HepG2 (cell line): Measurements from ENCODE around the gene GALNTL6. TPM values are rescaled to one million over a fixed set of nuclear protein-coding genes. Genes with fewer than 3 reads are reported as not detected.

Experiments
- ATAC-seq: fragments of 200-7000 bp; cut with Tn5 transposase; 3 replicates; pipeline ENCODE4 v1.9.1; 2020; ENCODE audit warnings: mild to moderate bottlenecking, moderate library complexity
- BruUV-seq: library from RNA; stranded (reverse); fragments of 400-500 nt; replicated peaks from 2 replicates; lab custom pipeline; 2021; lab: Mats Ljungman, UMichigan
- CTCF ChIA-PET: fragments of 300-600 bp; formaldehyde crosslinking; extraction: SDS; loops from one replicate; lab custom pipeline; 2021; ENCODE audit warnings: low total read pairs, inconsistent platforms, low intra/inter-chr PET ratio; lab: Yijun Ruan, JAX
- POLR2A ChIA-PET: fragments of 350-600 bp; sonication (Branson Sonifier 250); formaldehyde crosslinking; loops from one replicate; lab custom pipeline; 2020; ENCODE audit warnings: antibody characterized with exemption, inconsistent platforms; lab: Yijun Ruan, JAX
- DNase-seq: peaks from one replicate; pipeline ENCODE4 v3.0.0-alpha.2; 2015; ENCODE audit warnings: low spot score
- FAIRE-seq: peaks from 3 replicates; lab custom pipeline; 2011; peaks lifted over from hg19 to GRCh38; lab: Jason Lieb, UNC
- H2AFZ ChIP-seq: one replicate; pipeline ENCODE4 v1.6.1; 2011; ENCODE audit warnings: low read length, inconsistent platforms
- H3K27ac ChIP-seq: fragments of 300-600 bp; 3 replicates; pipeline ENCODE4 v1.8.0; 2011; ENCODE audit warnings: mixed run types, mild to moderate bottlenecking, mixed read lengths, low read length, inconsistent platforms; ENCODE audit not compliant: insufficient read depth; ENCODE audit errors: extremely low read length
- H3K27me3 ChIP-seq, 2 experiments: fragments of 200-600 bp in 1 of 2; 2 replicates in 1 of 2; 3 replicates in 1 of 2; pipeline versions ENCODE4 v1.6.0 to v1.8.0; 2011; ENCODE audit warnings: low read length in 2 of 2, mild to moderate bottlenecking in 2 of 2, moderate library complexity in 2 of 2, inconsistent platforms in 1 of 2; ENCODE audit not compliant: insufficient read depth in 2 of 2, control insufficient read depth in 1 of 2
- H3K36me3 ChIP-seq, 2 experiments: fragments of 200-600 bp in 1 of 2; replicated peaks in 1 of 2; 2 replicates in 1 of 2; 3 replicates in 1 of 2; pipeline versions ENCODE4 v1.5.1 to v1.8.0; 2011; ENCODE audit warnings: low read length in 2 of 2, inconsistent platforms in 1 of 2; ENCODE audit not compliant: insufficient read depth in 2 of 2, control insufficient read depth in 1 of 2
- H3K4me1 ChIP-seq: 2 replicates; pipeline ENCODE4 v1.5.1; 2012; ENCODE audit warnings: low read length, inconsistent platforms; ENCODE audit not compliant: insufficient read depth
- H3K4me2 ChIP-seq: 2 replicates; pipeline ENCODE4 v1.6.0; 2011; ENCODE audit warnings: low read depth, low read length, inconsistent platforms
- H3K4me3 ChIP-seq, 3 experiments: fragments of 200-600 bp in 1 of 3; sonication (generic), shearing (Covaris generic) in 1 of 3; replicated peaks in 1 of 3; 2 replicates each; pipeline ENCODE4 v1.5.1; 2011 to 2016; ENCODE audit warnings: low read length in 3 of 3, inconsistent platforms in 2 of 3, low read depth in 2 of 3, mild to moderate bottlenecking in 2 of 3, control low read depth in 1 of 3, mixed read lengths in 1 of 3; ENCODE audit not compliant: insufficient read depth in 1 of 3
- H3K79me2 ChIP-seq: one replicate; pipeline ENCODE4 v1.6.1; 2011; ENCODE audit warnings: low read length, inconsistent platforms; ENCODE audit not compliant: insufficient read depth
- H3K9ac ChIP-seq: 2 replicates; pipeline ENCODE4 v1.6.0; 2011; ENCODE audit warnings: mild to moderate bottlenecking, low read depth, low read length, inconsistent platforms; ENCODE audit not compliant: insufficient read depth
- H3K9me3 ChIP-seq: 2 replicates; pipeline ENCODE4 v1.5.1; 2012; ENCODE audit warnings: mild to moderate bottlenecking, low read length
- H4K20me1 ChIP-seq: 2 replicates; pipeline ENCODE4 v1.6.0; 2011; ENCODE audit warnings: inconsistent platforms, mild to moderate bottlenecking, low read length, moderate library complexity; ENCODE audit not compliant: insufficient read depth
- BRD4 ChIP-seq: sonication (generic); formaldehyde crosslinking; IDR thresholded peaks from 2 replicates; pipeline ENCODE4 v1.4.0; 2020; ENCODE audit warnings: missing genetic modification reagents
- ELF4 ChIP-seq: sonication (generic); formaldehyde crosslinking; IDR thresholded peaks from 2 replicates; pipeline ENCODE4 v1.5.0; 2020; ENCODE audit warnings: missing genetic modification reagents, mild to moderate bottlenecking, moderate library complexity, borderline replicate concordance
- HOXA3 ChIP-seq: sonication (generic); formaldehyde crosslinking; IDR thresholded peaks from 2 replicates; pipeline ENCODE4 v1.5.0; 2020; ENCODE audit warnings: missing genetic modification reagents
- KDM1A ChIP-seq: IDR thresholded peaks from 2 replicates; pipeline ENCODE4 v1.6.1; 2016; ENCODE audit warnings: missing compliant biosample characterization
- SOX5 ChIP-seq: IDR thresholded peaks from 2 replicates; pipeline ENCODE4 v1.6.1; 2016; ENCODE audit warnings: borderline replicate concordance
- SP5 ChIP-seq: IDR thresholded peaks from 2 replicates; pipeline ENCODE4 v1.6.1; 2016; ENCODE audit warnings: low read depth, borderline replicate concordance
- TRIM24 ChIP-seq: sonication (generic); formaldehyde crosslinking; IDR thresholded peaks from 2 replicates; pipeline ENCODE4 v1.8.0; 2022; ENCODE audit warnings: mild to moderate bottlenecking, missing genetic modification reagents
- ZNF275 ChIP-seq: sonication (generic); formaldehyde crosslinking; IDR thresholded peaks from 2 replicates; pipeline ENCODE4 v1.8.0; 2022; ENCODE audit warnings: missing genetic modification reagents, mild to moderate bottlenecking, inconsistent platforms, borderline replicate concordance
- ZNF34 ChIP-seq: sonication (generic); formaldehyde crosslinking; IDR thresholded peaks from 2 replicates; pipeline ENCODE4 v1.4.0; 2020; ENCODE audit warnings: mild to moderate bottlenecking, missing genetic modification reagents, borderline replicate concordance
- ZNF343 ChIP-seq: sonication (generic); formaldehyde crosslinking; IDR thresholded peaks from 2 replicates; pipeline ENCODE4 v1.4.0; 2020; ENCODE audit warnings: mild to moderate bottlenecking, missing genetic modification reagents
- ZNF562 ChIP-seq: sonication (generic); formaldehyde crosslinking; IDR thresholded peaks from 2 replicates; pipeline ENCODE4 v1.8.0; 2022; ENCODE audit warnings: missing genetic modification reagents, borderline replicate concordance
- WGBS: methylation state at CpG from one replicate; pipeline ENCODE4 v1.1.6; 2017; ENCODE audit warnings: low lambda C conversion rate; 5-methylcytosine and 5-hydroxymethylcytosine counted together
- in situ Hi-C: cut with HindIII; loops from 2 replicates; pipeline ENCODE4 v1.10.0; 2017; ENCODE audit warnings: low pct_unique_long_range_greater_than_20kb; ENCODE audit not compliant: extremely low pct_ligation_motif_present
- intact Hi-C: fragments of 100-400 bp; cut with micrococcal nuclease; formaldehyde crosslinking; loops from one replicate; pipeline ENCODE4 v1.10.0; 2022; ENCODE audit not compliant: unreplicated experiment
- polyA plus RNA-seq, 8 experiments: library from polyadenylated mRNA; depleted of rRNA in 3 of 8; stranded (reverse) in 7 of 8; unstranded in 1 of 8; fragments of >200 nt; fragmentation: Illumina TruSeq in 4 of 8; extraction: Trizol in 4 of 8; gene quantifications; 2 replicates each; pipeline versions ENCODE4 v1.2.1 to v1.2.3, GENCODE V29; 2011 to 2016; ENCODE audit warnings: low read depth in 4 of 8, missing spikeins in 1 of 8, mixed read lengths in 1 of 8; ENCODE audit not compliant: insufficient read depth in 1 of 8
- total RNA-seq, 5 experiments: library from RNA; depleted of rRNA; stranded (reverse); fragments of >200 nt; fragmentation: Illumina TruSeq; extraction: Trizol; gene quantifications; 2 replicates each; pipeline ENCODE4 v1.2.3, GENCODE V29; 2016; ENCODE audit warnings: low read depth in 1 of 5

Gene GALNTL6
- total and polyA plus RNA-seq, 2 of the 13 experiments (the other 11 are each of a cell fraction or from before 2014, with no cell fraction given), result not detected

GRCh38 chr4:172946503-172946902, 1133.3 kb downstream of the GALNTL6 start:
- Histone ChIP-seq H3K9ac (no peak overlapping the region), H3K4me3 (no peak overlapping the region), H3K4me1 (no peaks in the 10 kb centered on the region)
- no peak for DNase-seq
- intact Hi-C loops, result no loop called here
- TF ChIP-seq SP5 (CRISPR knock-in tag), result no peak
- TF ChIP-seq ZNF34 (CRISPR knock-in tag), result no peak
- TF ChIP-seq ZNF343 (CRISPR knock-in tag), result no peak
- TF ChIP-seq KDM1A (CRISPR knock-in tag), result no peak
- TF ChIP-seq ZNF562 (CRISPR knock-in tag), result no peak
- TF ChIP-seq ZNF275 (CRISPR knock-in tag), result no peak
- no peak for TF ChIP-seq BRD4 (CRISPR knock-in tag)
- TF ChIP-seq ELF4, result no peak
- TF ChIP-seq SOX5, result no peak
- TF ChIP-seq TRIM24 (CRISPR knock-in tag), result no peak
- no peak for TF ChIP-seq HOXA3 (CRISPR knock-in tag)
- TF ChIP-seq, all 625 proteins: peak for 0
- Histone ChIP-seq H3K4me2 (no peak overlapping the region), H4K20me1 (no peaks in the 10 kb centered on the region), H3K9me3 (no peaks in the 10 kb centered on the region), H2AFZ (no peak overlapping the region), H3K27me3 (no peaks in the 10 kb centered on the region), H3K79me2 (no peaks in the 10 kb centered on the region), H3K27ac (no peak overlapping the region), H3K36me3 (no peaks in the 10 kb centered on the region)
- WGBS, result 6% methylated on average over 1 of the region's 1 CpG
- ChIA-PET POLR2A (no interaction called here), CTCF (no interaction called here)
- no TSS peak for BruUV-seq
- FAIRE-seq (no peak), ATAC-seq (no peak)
- in situ Hi-C loops, result no loop called here
